ENCODE results near the gene RNF10.

RNF10 gene

DNA sequence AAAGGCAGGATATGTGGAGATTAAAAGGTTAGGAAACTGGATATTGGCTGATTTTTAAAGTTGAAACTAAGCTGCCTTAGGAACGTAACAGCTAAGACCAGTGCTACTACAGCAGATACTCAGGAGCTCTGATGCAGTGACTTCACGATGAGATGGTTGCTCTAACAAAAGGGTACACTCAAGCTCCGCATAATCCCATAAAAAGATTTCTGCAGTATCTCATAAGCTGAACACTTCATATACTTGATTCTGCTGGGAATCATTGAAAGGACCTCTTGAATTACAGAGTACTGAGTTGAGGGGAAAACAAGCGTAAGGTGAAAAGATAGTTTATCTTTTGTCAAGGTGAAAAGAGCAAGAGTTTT lies 3.7 kb downstream of the RNF10 start:
- peaks cover 21 to 26% of the 10 kb centered on the region in 2 donors for H3K36me3 Mint-ChIP-seq
- H3K4me1 Mint-ChIP-seq, result peaks cover 27 to 56% of the 10 kb centered on the region in 2 donors
- no peak for ATAC-seq (replicated peaks)
- no peaks in the 10 kb centered on the region for H3K9me3 Mint-ChIP-seq
- no peaks in the 10 kb centered on the region for H3K27me3 Mint-ChIP-seq
- no peak for DNase-seq
- no peak overlapping the region for H3K27ac Mint-ChIP-seq
- H3K4me3 Mint-ChIP-seq, result peak overlapping the region; percentile 46 to 53

DNA sequence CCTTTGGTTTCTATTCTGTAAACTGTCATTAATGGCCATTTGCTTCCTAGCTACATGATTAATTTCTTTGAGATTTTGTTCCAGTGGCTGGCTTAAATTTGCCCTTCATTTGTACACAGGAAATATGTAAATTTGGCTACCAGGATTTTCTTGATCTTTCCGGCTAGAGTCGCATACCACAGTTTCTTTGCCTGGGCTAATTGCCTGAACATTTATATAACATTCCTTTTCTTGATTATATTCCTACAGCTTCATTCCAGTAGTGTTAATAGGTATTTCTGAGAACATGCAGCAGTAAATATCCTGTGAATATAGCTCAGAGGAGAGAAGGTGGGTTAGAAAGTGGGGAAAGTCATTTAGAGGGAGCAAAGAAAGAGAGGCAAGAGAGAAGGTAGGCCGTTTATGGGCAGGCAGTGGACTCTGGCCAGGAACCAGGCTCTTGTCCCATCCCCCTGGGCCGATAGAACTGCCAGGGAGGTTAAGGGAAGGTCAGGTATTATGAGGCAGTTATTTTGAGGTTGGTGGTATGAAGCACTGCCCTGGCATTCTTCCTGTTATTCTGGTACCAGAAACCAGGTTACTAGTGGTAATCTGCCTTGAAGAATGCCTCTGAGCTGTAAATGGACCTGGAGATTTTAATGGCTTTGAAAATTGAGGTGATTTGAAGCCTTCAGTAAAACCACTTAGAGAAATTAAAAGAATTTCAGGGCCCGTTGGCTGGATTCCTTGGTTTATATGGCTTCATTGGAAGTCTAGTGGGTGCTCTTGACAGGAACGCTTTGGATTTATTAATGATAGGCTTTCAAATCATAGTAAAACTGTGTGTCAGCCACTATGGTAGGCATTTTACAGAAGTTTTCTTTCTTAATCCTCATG lies 4.4 kb downstream of the RNF10 start:
- ATAC-seq (replicated peaks), result no peak

DNA sequence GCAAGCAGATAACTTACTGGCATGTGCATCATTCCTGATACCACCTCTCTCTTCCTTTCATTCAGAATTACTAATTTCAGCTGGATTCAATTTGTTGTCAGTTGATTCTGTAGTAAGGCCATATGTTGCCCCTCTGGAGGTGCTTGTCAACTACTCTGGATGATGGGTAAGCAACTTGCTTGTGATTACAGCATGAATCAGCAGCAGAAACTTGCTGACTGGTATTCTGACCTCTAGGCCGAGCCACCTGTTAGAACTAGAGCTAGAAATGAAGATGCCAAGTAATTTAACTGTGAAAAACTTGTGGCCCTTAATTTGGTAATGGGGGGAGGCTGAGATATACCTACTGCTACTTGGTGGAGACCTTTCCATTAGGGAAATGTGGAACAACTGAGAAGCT lies 5.1 kb downstream of the RNF10 start:
- no peak for DNase-seq
- Mint-ChIP-seq H3K9me3 (no peaks in the 10 kb centered on the region), H3K4me3 (no peak overlapping the region), H3K27me3 (no peaks in the 10 kb centered on the region), H3K27ac (peak overlapping the region; percentile 25), H3K4me1 (peaks cover 27 to 64% of the 10 kb centered on the region in 2 donors), H3K36me3 (peaks cover 21 to 26% of the 10 kb centered on the region in 2 donors)
- no peak for ATAC-seq (replicated peaks)

More for the DNA sequence above, 4.4 kb downstream of the RNF10 start:
- Mint-ChIP-seq H3K36me3 (peaks cover 21 to 26% of the 10 kb centered on the region in 2 donors), H3K27ac (peak overlapping the region; percentile 60), H3K27me3 (no peaks in the 10 kb centered on the region), H3K4me1 (peaks cover 27 to 56% of the 10 kb centered on the region in 2 donors), H3K4me3 (peak overlapping the region; percentile 25 to 42), H3K9me3 (no peaks in the 10 kb centered on the region)
- no peak for DNase-seq

DNA sequence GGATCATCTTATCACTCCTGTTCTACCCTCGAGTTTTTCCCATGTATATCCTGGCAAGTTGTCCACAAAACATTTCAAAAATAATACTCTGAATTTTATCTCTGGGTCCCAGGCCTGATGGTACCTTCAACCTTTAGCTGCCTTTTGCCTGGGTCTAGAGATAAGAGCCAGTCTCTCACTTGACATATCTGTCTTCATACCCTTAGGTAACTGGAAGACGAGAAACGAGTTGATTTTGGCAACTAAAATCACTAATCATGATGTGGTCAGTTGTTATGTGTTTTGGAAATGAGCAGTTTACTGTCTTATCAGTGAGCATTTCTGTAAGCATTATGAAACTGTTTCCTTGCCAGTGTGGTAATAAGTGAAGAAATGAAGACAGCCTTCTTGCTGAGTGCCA lies 6.3 kb downstream of the RNF10 start:
- Mint-ChIP-seq H3K9me3 (no peaks in the 10 kb centered on the region), H3K4me3 (no peak overlapping the region), H3K27ac (peak overlapping the region; percentile 25), H3K4me1 (peaks cover 27 to 66% of the 10 kb centered on the region in 2 donors), H3K27me3 (no peaks in the 10 kb centered on the region), H3K36me3 (peaks cover 18 to 24% of the 10 kb centered on the region in 2 donors)
- ATAC-seq (replicated peaks) (no peak), DNase-seq (no peak)

DNA sequence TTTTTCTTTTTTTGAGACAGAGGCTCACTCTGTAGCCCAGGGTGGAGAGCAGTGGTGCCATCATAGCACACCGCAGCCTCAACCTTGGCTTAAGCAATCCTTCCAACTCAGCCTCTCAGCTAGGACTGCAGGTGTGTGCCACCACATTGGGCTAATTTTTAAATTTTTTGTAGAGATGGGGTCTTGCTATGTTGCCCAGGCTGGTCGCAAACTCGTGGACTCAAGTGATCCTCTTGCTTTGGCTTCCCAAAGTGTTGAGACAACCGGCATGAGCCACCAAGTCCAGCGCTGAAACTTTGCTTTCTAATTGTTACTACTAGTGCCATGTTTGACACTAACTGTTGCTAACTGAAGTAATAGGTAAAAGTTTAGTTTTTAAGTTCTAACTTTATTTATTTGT lies 8.0 kb downstream of the RNF10 start:
- Mint-ChIP-seq H3K9me3 (no peaks in the 10 kb centered on the region), H3K27ac (peak overlapping the region; percentile 9), H3K36me3 (peaks cover 16 to 17% of the 10 kb centered on the region in 2 donors), H3K27me3 (no peaks in the 10 kb centered on the region), H3K4me1 (peaks cover 22 to 49% of the 10 kb centered on the region in 2 donors), H3K4me3 (no peak overlapping the region)
- ATAC-seq (replicated peaks), result no peak
- no peak for DNase-seq

DNA sequence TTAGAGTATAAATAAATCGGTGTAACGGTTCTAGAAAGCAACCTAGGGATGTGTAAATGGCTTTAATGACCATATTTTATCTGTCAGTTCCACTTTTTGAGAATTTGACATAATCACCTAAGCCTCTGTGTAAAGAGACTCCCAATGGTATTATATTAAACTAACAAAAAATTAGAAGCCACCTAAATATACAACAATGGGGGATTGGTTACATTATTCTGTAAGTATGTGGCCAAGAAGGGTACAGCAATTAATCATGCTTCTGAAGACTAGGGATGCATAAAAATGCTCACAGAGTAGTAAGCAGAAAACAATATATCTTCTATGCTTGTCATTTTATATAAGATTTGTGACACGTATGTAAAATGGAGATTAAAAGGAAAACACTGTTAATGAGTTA lies 10.5 kb downstream of the RNF10 start:
- H3K27me3 Mint-ChIP-seq, result no peaks in the 10 kb centered on the region
- H3K4me3 Mint-ChIP-seq, result no peak overlapping the region
- ATAC-seq (replicated peaks) (no peak), DNase-seq (no peak)
- peak overlapping the region; percentile 75 for H3K27ac Mint-ChIP-seq
- H3K9me3 Mint-ChIP-seq, result no peaks in the 10 kb centered on the region
- peaks cover 3 to 24% of the 10 kb centered on the region in 2 donors for H3K4me1 Mint-ChIP-seq
- peaks cover 13 to 14% of the 10 kb centered on the region in 2 donors for H3K36me3 Mint-ChIP-seq

DNA sequence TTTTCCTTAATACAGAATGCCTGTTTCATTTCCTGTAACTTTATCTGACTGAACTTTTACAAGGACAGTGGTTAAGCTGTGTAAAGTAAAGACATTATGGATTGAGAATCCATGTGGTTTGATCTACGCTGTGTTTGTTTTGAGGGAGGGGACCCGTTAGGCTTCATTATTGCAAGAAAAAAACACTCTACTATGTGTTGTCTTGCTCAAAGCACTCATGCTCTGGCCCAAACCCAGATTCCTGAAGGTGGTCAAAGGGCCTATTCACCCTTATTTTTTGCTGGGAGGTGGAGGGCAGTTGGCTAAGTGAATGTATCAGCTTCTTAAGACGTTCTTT lies 11.9 kb downstream of the RNF10 start:
- Mint-ChIP-seq H3K4me3 (no peak overlapping the region), H3K36me3 (peaks cover 8 to 10% of the 10 kb centered on the region in 2 donors)
- no peak for ATAC-seq (replicated peaks)

DNA sequence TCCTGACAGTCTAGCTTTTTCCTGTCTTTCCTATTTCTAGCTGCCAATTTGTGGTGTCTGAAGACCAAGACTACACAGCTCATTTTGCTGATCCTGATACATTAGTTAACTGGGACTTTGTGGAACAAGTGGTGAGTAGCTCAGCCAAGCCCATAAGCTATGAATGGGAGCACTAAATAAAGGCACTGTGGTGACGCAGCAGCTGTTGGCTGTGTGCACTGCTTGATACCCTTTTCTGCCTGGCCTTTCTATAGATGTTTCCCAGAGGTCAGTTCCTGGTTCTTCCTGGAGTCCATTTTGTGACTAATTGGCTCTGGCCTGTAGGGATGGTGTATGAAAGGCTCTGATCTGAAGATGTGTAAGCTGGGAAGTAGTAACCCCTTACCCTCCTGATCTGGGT lies 20.5 kb downstream of the RNF10 start:
- H3K27ac Mint-ChIP-seq, result no peak overlapping the region
- DNase-seq, result no peak

More for the DNA sequence above, 11.9 kb downstream of the RNF10 start:
- H3K4me1 Mint-ChIP-seq, result peaks cover 2 to 20% of the 10 kb centered on the region in 2 donors
- no peaks in the 10 kb centered on the region for H3K9me3 Mint-ChIP-seq
- no peaks in the 10 kb centered on the region for H3K27me3 Mint-ChIP-seq
- no peak overlapping the region for H3K27ac Mint-ChIP-seq
- no peak for DNase-seq

DNA sequence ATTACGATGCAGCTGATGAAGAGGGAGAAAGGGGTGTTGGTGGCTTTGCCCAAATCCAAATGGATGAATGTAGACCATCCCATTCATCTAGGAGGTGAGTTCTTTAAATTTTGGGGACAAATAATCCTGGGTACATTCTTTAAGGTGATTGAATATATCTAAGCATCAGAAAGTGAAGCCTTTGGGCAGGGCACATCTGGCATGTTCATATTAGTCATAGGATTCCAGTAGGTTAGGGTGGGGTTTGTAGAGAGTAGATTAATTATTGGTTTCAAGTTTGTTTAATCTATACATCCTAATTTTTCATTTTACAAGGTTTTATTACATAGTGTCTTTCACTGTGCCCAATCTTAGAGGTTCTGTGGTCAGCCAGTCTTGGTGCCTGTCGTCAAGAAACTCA lies 23.4 kb downstream of the RNF10 start:
- H3K36me3 Mint-ChIP-seq, result peaks cover 24 to 34% of the 10 kb centered on the region in 2 donors
- H3K27me3 Mint-ChIP-seq, result no peaks in the 10 kb centered on the region
- ATAC-seq (replicated peaks), result no peak

More for the DNA sequence above, 20.5 kb downstream of the RNF10 start:
- Mint-ChIP-seq H3K27me3 (no peaks in the 10 kb centered on the region), H3K4me3 (no peak overlapping the region), H3K4me1 (peaks cover 0 to 2% of the 10 kb centered on the region in 2 donors), H3K9me3 (no peaks in the 10 kb centered on the region), H3K36me3 (peaks cover 21 to 27% of the 10 kb centered on the region in 2 donors)
- no peak for ATAC-seq (replicated peaks)

DNA sequence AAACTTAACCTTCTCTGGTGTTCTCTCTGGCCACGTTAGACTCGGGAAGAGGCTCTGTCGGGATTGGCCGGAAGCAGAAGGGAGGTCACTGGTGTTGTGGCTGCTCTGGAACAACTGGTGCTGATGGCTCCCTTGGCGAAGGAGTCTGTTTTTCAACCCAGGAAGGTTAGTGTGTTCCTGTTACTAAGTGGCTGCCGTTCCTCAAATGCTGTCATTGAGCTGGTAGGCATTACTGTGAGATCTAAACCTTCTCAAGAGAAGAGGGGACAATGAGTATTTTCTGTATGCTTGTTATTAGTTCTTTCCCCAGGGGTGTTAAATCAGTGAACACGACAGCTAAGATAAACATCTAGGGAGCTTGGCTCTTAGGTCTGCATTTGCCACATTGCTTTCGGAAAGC lies 28.8 kb downstream of the RNF10 start:
- Mint-ChIP-seq H3K4me1 (no peaks in the 10 kb centered on the region), H3K27ac (peak overlapping the region; percentile 71), H3K4me3 (no peak overlapping the region), H3K36me3 (peaks cover 35 to 45% of the 10 kb centered on the region in 2 donors), H3K27me3 (no peaks in the 10 kb centered on the region), H3K9me3 (no peaks in the 10 kb centered on the region)
- no peak for ATAC-seq (replicated peaks)
- DNase-seq, result no peak

More for the DNA sequence above, 23.4 kb downstream of the RNF10 start:
- H3K9me3 Mint-ChIP-seq, result no peaks in the 10 kb centered on the region
- H3K4me3 Mint-ChIP-seq, result no peak overlapping the region
- peak overlapping the region; percentile 17 for H3K27ac Mint-ChIP-seq
- H3K4me1 Mint-ChIP-seq, result no peaks in the 10 kb centered on the region
- no peak for DNase-seq

DNA sequence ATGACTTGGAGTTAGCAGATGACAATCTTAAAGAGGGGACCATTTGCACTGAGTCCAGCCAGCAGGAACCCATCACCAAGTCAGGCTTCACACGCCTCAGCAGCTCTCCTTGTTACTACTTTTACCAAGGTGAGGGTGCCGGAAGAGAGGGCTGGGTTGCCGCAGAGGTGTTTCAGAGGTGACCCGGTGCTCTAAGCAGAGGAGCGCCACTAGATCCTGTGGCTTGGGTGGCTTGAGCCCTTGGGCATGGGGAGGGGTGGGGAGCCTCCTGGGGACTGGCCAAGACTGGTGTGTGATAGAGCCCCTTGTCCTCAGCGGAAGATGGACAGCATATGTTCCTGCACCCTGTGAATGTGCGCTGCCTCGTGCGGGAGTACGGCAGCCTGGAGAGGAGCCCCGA lies 29.3 kb downstream of the RNF10 start:
- no peak for DNase-seq
- no peak for ATAC-seq (replicated peaks)
- no peaks in the 10 kb centered on the region for H3K4me1 Mint-ChIP-seq
- H3K36me3 Mint-ChIP-seq, result peaks cover 35 to 46% of the 10 kb centered on the region in 2 donors
- H3K9me3 Mint-ChIP-seq, result no peaks in the 10 kb centered on the region
- no peak overlapping the region for H3K4me3 Mint-ChIP-seq
- H3K27me3 Mint-ChIP-seq, result no peaks in the 10 kb centered on the region
- H3K27ac Mint-ChIP-seq, result peak overlapping the region; percentile 71

DNA sequence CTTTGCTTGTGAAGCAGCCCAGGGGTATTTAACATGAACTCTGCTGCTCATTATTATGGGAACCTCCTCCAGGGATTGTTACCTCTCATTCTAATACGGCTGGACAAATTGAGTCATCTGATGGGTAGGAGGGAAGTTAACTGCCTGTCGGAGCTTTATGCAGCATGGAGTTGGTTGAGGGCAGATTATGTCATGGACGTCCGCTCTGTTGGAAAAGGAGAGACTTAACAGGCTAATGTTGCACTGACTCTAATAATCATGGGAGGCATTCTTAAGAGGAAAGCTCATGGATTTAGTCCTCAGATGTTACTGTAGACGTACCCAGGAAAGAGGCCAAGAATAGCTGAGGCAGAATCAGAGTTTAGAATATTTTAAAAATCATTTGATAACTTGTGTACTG lies 37.1 kb downstream of the RNF10 start:
- ATAC-seq (replicated peaks) (no peak), DNase-seq (no peak)
- H3K27me3 Mint-ChIP-seq, result no peaks in the 10 kb centered on the region
- H3K27ac Mint-ChIP-seq, result peak overlapping the region; percentile 63
- no peaks in the 10 kb centered on the region for H3K9me3 Mint-ChIP-seq
- no peaks in the 10 kb centered on the region for H3K4me1 Mint-ChIP-seq
- H3K36me3 Mint-ChIP-seq, result peaks cover 50 to 58% of the 10 kb centered on the region in 2 donors
- H3K4me3 Mint-ChIP-seq, result no peak overlapping the region

DNA sequence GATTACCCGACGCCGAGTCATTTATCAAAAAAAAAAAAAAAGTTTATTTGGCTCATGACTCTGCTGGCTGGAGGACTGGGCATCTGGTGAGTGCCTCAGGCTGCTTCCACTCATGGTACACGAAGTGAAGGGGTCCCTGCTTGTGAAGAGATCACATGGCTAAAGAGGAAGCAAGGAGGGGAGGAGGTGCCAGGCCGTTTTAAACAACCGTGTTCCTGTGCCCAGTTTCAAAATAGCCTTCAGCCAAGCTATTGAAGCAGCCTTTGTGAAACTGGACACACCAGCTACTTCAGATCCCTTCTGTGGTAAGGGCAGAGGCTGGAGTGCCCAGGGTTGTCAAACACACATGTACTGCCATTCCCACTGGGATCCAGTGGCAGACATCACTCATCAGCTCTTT lies 39.4 kb downstream of the RNF10 start:
- H3K4me3 Mint-ChIP-seq, result no peak overlapping the region
- no peak overlapping the region for H3K27ac Mint-ChIP-seq
- peaks cover 42 to 53% of the 10 kb centered on the region in 2 donors for H3K36me3 Mint-ChIP-seq

DNA sequence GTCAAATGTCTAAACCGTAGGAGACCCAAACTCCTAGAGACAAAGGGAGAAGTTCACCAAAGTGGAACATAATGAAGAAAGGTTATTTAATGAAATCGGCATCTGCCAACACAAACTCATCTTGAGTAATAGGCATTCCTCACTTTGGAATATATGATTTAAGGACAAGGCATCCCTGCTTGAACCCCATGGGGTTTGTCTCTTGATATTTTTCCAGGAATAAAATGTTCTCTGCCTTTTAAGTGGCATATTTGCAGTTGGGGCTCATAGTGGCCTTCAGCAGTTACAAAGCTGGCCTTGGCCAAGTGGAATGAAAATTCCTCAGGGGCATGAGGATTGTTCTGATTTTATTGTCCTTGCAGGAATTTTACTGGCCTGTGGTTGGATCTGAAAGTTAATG lies 40.0 kb downstream of the RNF10 start:
- Mint-ChIP-seq H3K27ac (peak overlapping the region; percentile 71), H3K4me1 (peaks cover 0 to under 1% of the 10 kb centered on the region in 2 donors), H3K4me3 (no peak overlapping the region), H3K27me3 (no peaks in the 10 kb centered on the region), H3K36me3 (peaks cover 41 to 49% of the 10 kb centered on the region in 2 donors), H3K9me3 (no peaks in the 10 kb centered on the region)
- DNase-seq (no peak), ATAC-seq (replicated peaks) (no peak)

More for the DNA sequence above, 39.4 kb downstream of the RNF10 start:
- no peaks in the 10 kb centered on the region for H3K4me1 Mint-ChIP-seq
- DNase-seq (no peak), ATAC-seq (replicated peaks) (no peak)
- H3K9me3 Mint-ChIP-seq, result no peaks in the 10 kb centered on the region
- no peaks in the 10 kb centered on the region for H3K27me3 Mint-ChIP-seq

DNA sequence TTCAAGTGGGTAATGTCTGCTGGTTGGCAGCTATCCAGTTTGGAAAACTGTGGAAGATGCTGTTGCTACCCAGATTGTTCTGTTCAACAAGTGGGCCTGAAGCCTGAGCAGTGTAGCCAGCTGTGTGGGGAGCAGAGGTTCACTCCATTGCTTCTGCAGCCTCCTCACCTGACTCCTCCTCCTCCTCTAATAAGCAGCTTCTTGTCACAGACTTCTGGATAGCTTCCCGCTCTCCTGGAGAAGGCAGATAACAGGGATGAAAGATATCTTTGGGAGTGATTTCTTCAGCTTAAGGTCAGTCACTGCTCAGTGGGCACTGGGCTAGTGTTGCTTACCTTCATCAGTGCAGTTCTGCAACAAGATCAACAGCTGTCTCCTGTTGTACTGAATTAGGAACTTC lies 45.0 kb downstream of the RNF10 start:
- peaks cover 20 to 34% of the 10 kb centered on the region in 2 donors for H3K36me3 Mint-ChIP-seq
- peaks cover 20 to 40% of the 10 kb centered on the region in 2 donors for H3K4me1 Mint-ChIP-seq
- DNase-seq, result no peak
- ATAC-seq (replicated peaks), result no peak
- peak overlapping the region; percentile 34 for H3K27ac Mint-ChIP-seq
- no peak overlapping the region for H3K4me3 Mint-ChIP-seq
- H3K27me3 Mint-ChIP-seq, result peaks cover 0 to 8% of the 10 kb centered on the region in 2 donors
- H3K9me3 Mint-ChIP-seq, result no peaks in the 10 kb centered on the region
